Sigmoid colon (tissue), 7 donors: ENCODE measurements around the gene NFKB1. TPM values are rescaled to one million over a fixed set of nuclear protein-coding genes. Genes with fewer than 3 reads are reported as not detected.

Source experiments
- DNase-seq: peaks from one replicate; pipeline ENCODE4 v3.0.0-alpha.2; 2019
- H3K27ac ChIP-seq, 4 donors: fragments of 200-600 bp; sonication (generic); one replicate each; pipeline ENCODE4 v1.5.1; 2016 to 2019; ENCODE audit warnings: mild to moderate bottlenecking in 1 of 4
- H3K27me3 ChIP-seq, 3 donors: fragments of 200-600 bp; sonication (generic); one replicate each; pipeline ENCODE4 v1.5.1; 2019; ENCODE audit warnings: mild to moderate bottlenecking in 1 of 3
- H3K36me3 ChIP-seq, 4 donors: fragments of 200-600 bp; sonication (generic); one replicate each; pipeline ENCODE4 v1.5.1; 2016 to 2019
- H3K4me1 ChIP-seq, 4 donors: fragments of 200-600 bp; sonication (generic); one replicate each; pipeline ENCODE4 v1.5.1; 2017 to 2019
- H3K4me3 ChIP-seq, 4 donors: fragments of 200-600 bp; sonication (generic); one replicate each; pipeline ENCODE4 v1.5.1; 2017 to 2019; ENCODE audit warnings: mild to moderate bottlenecking in 2 of 4, moderate library complexity in 1 of 4
- H3K9me3 ChIP-seq, 4 donors: fragments of 200-600 bp in 3 of 4; sonication (generic) in 3 of 4; one replicate each; pipeline versions ENCODE4 v1.5.1 to v1.6.1; 2013 to 2019
- EP300 ChIP-seq, 4 donors: sonication (generic); formaldehyde crosslinking; IDR thresholded peaks; one replicate each; pipeline ENCODE4 v1.6.1; 2017; ENCODE audit warnings: antibody characterized with exemption in 4 of 4
- POLR2A ChIP-seq, 2 donors: fragments of 450-650 bp; IDR thresholded peaks; one replicate each; pipeline ENCODE4 v1.6.1; 2016; ENCODE audit warnings: antibody characterized with exemption in 2 of 2, mild to moderate bottlenecking in 2 of 2, moderate library complexity in 2 of 2
- POLR2AphosphoS5 ChIP-seq, 4 donors: sonication (generic); formaldehyde crosslinking; IDR thresholded peaks; one replicate each; pipeline ENCODE4 v1.6.1; 2017; ENCODE audit warnings: antibody characterized with exemption in 4 of 4
- WGBS, 2 donors: extraction: QIAGEN DNeasy Blood & Tissue Kit; methylation state at CpG; one replicate each; pipeline ENCODE4 v1.1.7; 2013; 5-methylcytosine and 5-hydroxymethylcytosine counted together
- intact Hi-C: fragments of 100-400 bp; cut with DNase I; formaldehyde crosslinking; loops from one replicate; pipeline ENCODE4 v1.15.1; 2023
- polyA plus RNA-seq, 3 donors: library from polyadenylated mRNA; stranded (reverse); fragments of 200-250 nt; gene quantifications; one replicate each; pipeline ENCODE4 v1.2.3, GENCODE V29; 2013
- total RNA-seq, 4 donors: library from RNA; depleted of rRNA; stranded (reverse); fragments of >200 nt; gene quantifications; one replicate each; pipeline ENCODE4 v1.1.0, GENCODE V29; 2016
- TF ChIP-seq, protein P1 (sequence below), 4 experiments: fragments of 450-650 bp in 3 of 4; fragments of 200-600 bp in 1 of 4; IDR thresholded peaks; one replicate each; pipeline ENCODE4 v1.5.1; 2016 to 2019; ENCODE audit warnings: antibody characterized with exemption in 4 of 4, mild to moderate bottlenecking in 3 of 4, moderate library complexity in 2 of 4
- donor health status: healthy with polysubstance abuse.
- donor health status: Bipolar disorder and iron deficiency.
- donor health status: healthy.

NFKB1 gene
- total and polyA plus RNA-seq, 7 donors, result 19.2 to 29.8 (median 27.0) TPM

DNA sequence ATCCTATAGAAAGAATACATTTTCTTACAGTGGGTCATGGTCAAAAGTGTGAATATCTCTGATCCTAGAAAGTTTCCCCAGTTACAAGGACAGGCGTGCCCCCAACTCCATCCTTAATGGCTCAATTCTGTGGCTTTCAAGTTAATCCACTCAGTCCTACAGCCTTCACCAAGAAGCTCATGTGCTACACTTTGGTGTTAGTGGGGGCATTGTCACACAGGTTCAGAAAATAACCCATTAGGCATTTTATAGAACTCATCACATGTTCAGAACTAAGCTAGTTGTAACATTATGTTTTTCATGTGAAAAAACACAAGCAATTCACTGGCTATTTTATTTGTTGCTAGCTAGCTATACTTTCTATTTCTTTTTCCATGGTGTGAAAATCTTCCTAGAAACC lies 20.4 kb downstream of the NFKB1 start:
- Histone ChIP-seq H3K4me1 (peaks cover 0 to 31% (median 25%) of the 10 kb centered on the region in 4 donors), H3K27ac (no peak overlapping the region), H3K4me3 (no peak overlapping the region), H3K9me3 (no peaks in the 10 kb centered on the region), H3K27me3 (no peaks in the 10 kb centered on the region), H3K36me3 (no peaks in the 10 kb centered on the region)
- intact Hi-C loops, result no loop called here
- DNase-seq, result no peak
- TF ChIP-seq EP300 (IDR thresholded peaks at IDR 0.05) (no peak), POLR2AphosphoS5 (IDR thresholded peaks at IDR 0.05) (no peak), POLR2A (IDR thresholded peaks at IDR 0.05) (no peak)
- TF ChIP-seq, protein P1, sequence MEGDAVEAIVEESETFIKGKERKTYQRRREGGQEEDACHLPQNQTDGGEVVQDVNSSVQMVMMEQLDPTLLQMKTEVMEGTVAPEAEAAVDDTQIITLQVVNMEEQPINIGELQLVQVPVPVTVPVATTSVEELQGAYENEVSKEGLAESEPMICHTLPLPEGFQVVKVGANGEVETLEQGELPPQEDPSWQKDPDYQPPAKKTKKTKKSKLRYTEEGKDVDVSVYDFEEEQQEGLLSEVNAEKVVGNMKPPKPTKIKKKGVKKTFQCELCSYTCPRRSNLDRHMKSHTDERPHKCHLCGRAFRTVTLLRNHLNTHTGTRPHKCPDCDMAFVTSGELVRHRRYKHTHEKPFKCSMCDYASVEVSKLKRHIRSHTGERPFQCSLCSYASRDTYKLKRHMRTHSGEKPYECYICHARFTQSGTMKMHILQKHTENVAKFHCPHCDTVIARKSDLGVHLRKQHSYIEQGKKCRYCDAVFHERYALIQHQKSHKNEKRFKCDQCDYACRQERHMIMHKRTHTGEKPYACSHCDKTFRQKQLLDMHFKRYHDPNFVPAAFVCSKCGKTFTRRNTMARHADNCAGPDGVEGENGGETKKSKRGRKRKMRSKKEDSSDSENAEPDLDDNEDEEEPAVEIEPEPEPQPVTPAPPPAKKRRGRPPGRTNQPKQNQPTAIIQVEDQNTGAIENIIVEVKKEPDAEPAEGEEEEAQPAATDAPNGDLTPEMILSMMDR (IDR thresholded peaks at IDR 0.05), result no peak
- 90 to 95% methylated on average over 1 of the region's 1 CpG for WGBS, 2 donors

DNA sequence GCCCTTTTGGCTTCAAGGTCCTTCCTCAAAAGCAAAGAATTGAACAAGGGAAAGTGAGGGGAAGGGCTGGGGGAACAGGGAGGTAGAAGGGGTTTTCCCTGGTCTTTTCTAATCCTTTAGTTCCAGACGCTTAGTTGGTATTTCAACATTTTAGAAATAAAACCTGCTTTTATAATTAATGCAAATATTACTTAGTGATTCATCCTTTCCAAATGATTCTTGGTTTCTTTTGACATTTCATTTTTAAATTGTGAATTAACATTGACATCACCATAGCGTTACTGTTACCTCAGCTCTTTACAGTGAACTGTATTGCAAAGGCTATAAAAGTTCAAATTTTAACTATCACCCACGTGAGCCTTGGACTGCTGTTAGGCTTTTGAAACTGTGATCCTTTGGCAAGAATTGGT lies 20.9 kb downstream of the NFKB1 start:
- H3K27ac ChIP-seq, result no peak overlapping the region
- no peak for DNase-seq
- TF ChIP-seq, protein P1 (IDR thresholded peaks at IDR 0.05), result no peak
- TF ChIP-seq POLR2A (IDR thresholded peaks at IDR 0.05) (no peak), POLR2AphosphoS5 (IDR thresholded peaks at IDR 0.05) (no peak), EP300 (IDR thresholded peaks at IDR 0.05) (no peak)
- intact Hi-C loops, result no loop called here
- no peak overlapping the region for H3K4me3 ChIP-seq
- H3K27me3 ChIP-seq, result no peaks in the 10 kb centered on the region
- 26 to 45% methylated on average over 3 of the region's 3 CpGs for WGBS, 2 donors
- H3K9me3 ChIP-seq, result no peaks in the 10 kb centered on the region
- no peaks in the 10 kb centered on the region for H3K36me3 ChIP-seq
- peaks cover 0 to 33% (median 24%) of the 10 kb centered on the region in 4 donors for H3K4me1 ChIP-seq

DNA sequence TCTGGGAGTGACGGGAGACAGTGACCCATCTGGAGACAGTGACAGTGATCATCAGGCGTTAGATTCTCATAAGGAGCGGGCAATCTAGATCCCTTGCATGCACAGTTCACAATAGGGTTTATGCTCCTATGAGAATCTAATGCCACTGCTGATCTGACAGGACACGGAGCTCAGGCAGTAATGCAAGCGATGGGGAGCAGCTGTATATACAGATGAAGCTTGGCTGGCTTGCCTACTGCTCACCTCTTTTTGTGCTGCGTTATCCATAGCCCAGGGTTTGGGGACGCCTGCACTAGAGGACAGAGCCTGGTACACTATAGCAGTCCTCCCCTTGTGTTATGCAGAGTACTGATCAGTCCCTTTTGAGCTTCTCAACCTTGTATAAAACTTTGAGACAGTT lies 23.5 kb downstream of the NFKB1 start:
- H3K4me3 ChIP-seq, result no peak overlapping the region
- TF ChIP-seq POLR2A (IDR thresholded peaks at IDR 0.05) (no peak), EP300 (IDR thresholded peaks at IDR 0.05) (no peak), POLR2AphosphoS5 (IDR thresholded peaks at IDR 0.05) (no peak)
- TF ChIP-seq, protein P1 (IDR thresholded peaks at IDR 0.05), result no peak
- DNase-seq, result no peak
- no peaks in the 10 kb centered on the region for H3K9me3 ChIP-seq
- H3K27ac ChIP-seq, result no peak overlapping the region
- WGBS, 2 donors, result 98% methylated on average over 7 of the region's 7 CpGs
- intact Hi-C loops, result no loop called here
- H3K27me3 ChIP-seq, result no peaks in the 10 kb centered on the region
- peaks cover 0 to 28% (median 8%) of the 10 kb centered on the region in 4 donors for H3K4me1 ChIP-seq
- no peaks in the 10 kb centered on the region for H3K36me3 ChIP-seq

DNA sequence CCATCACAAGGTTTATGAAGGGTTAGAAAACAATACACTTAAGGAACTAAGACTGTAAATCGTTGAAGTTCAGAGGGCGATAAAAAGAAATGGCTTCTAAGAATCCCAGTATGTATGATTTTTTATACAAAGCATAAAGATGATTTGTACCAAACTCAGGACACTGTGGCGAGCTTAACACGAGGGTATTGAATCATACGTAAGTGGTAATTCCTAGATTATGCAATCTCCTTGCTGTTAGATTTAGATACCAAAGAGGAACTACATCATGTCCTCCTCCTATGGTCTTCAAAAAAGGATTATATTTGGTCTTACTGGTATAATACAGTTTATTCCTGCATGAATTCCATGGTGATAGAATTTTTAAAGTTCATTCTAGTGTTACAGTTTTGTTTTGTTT lies 23.9 kb downstream of the NFKB1 start:
- Histone ChIP-seq H3K4me3 (no peak overlapping the region), H3K9me3 (no peaks in the 10 kb centered on the region), H3K27ac (no peak overlapping the region), H3K27me3 (no peaks in the 10 kb centered on the region), H3K36me3 (peaks cover 0 to 4% (median 0%) of the 10 kb centered on the region in 4 donors), H3K4me1 (peaks cover 0 to 25% (median 8%) of the 10 kb centered on the region in 4 donors)
- WGBS, 2 donors, result 75 to 80% methylated on average over 5 of the region's 5 CpGs
- intact Hi-C loops, result no loop called here
- TF ChIP-seq POLR2A (IDR thresholded peaks at IDR 0.05) (no peak), EP300 (IDR thresholded peaks at IDR 0.05) (no peak), POLR2AphosphoS5 (IDR thresholded peaks at IDR 0.05) (no peak)
- TF ChIP-seq, protein P1 (IDR thresholded peaks at IDR 0.05), result no peak
- DNase-seq, result no peak

DNA sequence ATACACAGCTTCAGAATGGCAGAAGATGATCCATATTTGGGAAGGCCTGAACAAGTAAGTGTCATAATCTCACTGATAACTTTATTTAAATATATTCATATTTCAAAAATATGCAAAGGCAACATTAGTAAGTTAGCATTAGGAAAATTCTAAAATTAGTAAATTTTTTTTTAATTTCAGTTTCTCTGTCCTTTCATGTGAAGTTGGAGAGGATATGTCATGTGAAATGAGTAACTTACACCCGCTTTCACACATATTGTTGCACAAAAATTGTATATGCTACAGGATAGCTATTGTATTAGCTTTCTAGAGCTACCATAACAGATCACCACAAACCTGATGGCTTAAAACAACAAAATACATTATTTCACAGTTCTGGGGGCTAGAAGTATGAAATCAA lies 24.3 kb downstream of the NFKB1 start:
- 93 to 95% methylated on average over 1 of the region's 1 CpG for whole genome bisulfite sequencing, 2 donors
- no peak for DNase-seq
- no peak overlapping the region for H3K4me3 ChIP-seq
- intact Hi-C loops, result no loop called here
- H3K27me3 ChIP-seq, result no peaks in the 10 kb centered on the region
- no peak for TF ChIP-seq POLR2AphosphoS5 (IDR thresholded peaks at IDR 0.05)
- TF ChIP-seq, protein P1 (IDR thresholded peaks at IDR 0.05), result no peak
- no peak for TF ChIP-seq POLR2A (IDR thresholded peaks at IDR 0.05)
- no peak for TF ChIP-seq EP300 (IDR thresholded peaks at IDR 0.05)
- peaks cover 0 to 25% (median 8%) of the 10 kb centered on the region in 4 donors for H3K4me1 ChIP-seq
- peaks cover 0 to 8% (median 0%) of the 10 kb centered on the region in 4 donors for H3K36me3 ChIP-seq
- no peaks in the 10 kb centered on the region for H3K9me3 ChIP-seq
- no peak overlapping the region for H3K27ac ChIP-seq
